DMS153 (cell line): Measurements from ENCODE around the gene HUNK.
"Not testable (repeated sequence)": the region's sequence is repeated elsewhere in the genome, so short reads cannot be mapped to it uniquely, and the experiment has no call there.

Experiments used
- DNase-seq: peaks from one replicate; lab custom pipeline; 2025; lab: John Stamatoyannopoulos, UW

Gene HUNK

DNA sequence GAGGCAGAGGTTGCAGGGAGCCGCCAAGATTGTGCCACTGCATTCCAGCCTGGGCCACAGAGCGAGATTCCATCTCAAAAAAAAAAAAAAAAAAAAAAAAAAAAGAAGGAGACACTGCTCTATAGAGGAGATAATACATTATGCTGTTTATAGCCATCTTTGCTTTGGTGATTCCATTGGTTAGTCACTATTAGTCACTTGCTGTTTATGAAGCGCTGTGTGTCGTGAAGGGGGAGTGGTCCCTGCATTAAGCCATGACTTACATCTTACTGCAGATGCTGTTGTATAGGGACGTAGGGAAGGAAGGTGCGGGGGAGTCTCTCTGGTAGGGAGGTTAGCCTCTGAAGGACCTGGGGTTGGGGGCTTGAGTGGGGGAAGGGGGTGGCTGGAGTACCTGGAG lies 48.3 kb downstream of the HUNK start:
- DNase-seq = no peak

DNA sequence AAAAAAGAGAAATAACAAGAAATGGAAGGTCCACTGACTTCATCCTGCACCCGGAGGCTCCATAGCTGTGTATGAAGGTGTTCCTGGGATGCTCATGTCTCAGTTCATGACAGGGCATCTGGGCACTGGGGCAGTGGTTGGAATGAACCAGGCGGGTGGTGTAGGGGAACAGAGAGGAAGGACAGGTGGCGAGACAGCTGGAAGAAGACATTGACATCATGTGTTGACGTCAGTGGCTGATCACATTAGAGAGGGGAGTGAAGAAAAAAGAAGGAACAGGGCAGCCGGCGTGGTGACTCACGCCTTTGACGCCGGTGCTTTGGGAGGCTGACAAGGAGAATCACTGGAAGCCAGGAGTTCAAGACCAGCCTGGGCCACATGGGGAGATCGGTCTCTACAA lies 50.1 kb downstream of the HUNK start:
- DNase-seq = no peak

- no peak for DNase-seq
Observed at GRCh38 chr21:31923756-31924155, 50.9 kb downstream of the HUNK start.

DNA sequence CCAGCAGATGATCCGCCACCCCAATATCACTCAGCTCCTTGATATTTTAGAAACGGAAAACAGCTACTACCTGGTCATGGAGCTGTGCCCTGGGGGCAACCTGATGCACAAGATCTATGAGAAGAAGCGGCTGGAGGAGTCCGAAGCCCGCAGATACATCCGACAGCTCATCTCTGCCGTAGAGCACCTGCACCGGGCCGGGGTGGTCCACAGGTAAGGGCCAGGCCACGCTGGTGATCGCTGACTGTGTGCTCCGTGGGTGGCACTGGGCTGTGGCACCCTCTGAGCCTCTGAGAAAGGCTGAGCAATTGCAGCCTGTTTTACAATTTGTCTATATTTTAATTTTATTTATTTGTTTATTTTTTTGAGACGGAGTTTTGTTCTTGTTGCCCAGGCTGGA lies 51.7 kb downstream of the HUNK start:
- no peak for DNase-seq

DNA sequence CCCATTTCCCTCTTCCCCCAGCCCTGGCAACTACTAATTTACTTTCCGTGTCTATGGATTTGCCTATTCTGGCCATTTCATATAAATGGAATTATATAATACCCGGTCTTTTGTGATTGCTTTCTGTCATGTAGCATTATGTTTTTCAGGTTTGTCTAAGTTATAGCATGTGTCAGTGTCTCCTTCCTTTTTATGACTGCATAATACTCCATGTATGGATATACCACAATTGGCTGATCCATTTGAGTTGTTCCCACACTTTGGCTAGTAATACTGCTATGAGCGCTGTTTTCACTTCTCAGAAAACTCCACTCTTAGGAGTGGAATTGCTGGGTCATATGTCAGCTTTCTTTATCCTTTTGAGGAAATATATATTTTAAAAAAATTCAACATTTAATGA lies 53.7 kb downstream of the HUNK start:
- DNase-seq = no peak

- DNase-seq = no peak
Observed at GRCh38 chr21:31927689-31928353, 55.0 kb downstream of the HUNK start.

DNA sequence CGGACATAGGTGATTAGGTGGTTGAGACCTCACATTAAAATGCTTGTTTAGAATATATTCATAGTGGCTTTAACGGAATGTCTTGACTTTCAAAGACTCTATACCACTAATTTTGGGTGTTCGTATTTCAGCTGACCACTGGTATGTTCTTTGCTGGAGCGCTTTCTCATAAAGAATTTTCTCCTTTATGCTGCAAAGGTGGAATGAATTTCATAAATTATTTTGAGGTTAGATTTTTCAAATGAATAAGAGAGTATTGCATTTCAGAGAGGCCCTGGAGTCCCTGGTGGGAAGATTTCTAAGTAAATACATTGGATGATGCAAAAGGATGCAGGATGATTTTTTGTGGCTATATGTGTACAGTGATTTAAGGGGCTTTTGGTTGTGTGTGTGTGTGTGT lies 55.8 kb downstream of the HUNK start:
- DNase-seq = no peak

DNA sequence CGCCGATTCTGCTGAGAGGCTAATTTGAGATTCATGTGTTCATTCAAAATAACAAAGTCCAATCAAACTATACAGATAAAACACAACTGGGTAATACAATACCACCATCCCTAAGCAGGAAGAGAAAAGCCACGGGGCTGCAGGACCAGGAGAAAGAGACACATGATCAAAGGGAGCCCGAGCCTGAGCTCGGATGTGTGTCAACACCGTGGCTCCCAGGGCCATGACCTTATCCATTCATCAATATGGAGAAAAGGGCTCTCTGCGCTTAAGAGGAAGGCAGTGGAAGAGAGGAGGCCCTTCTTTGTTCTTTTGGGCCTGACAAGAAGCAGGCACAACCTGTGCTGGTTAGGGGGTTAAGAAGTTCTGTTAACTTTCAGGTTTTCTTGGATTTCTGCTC lies 56.7 kb downstream of the HUNK start:
- peak; percentile 33 for DNase-seq

DNA sequence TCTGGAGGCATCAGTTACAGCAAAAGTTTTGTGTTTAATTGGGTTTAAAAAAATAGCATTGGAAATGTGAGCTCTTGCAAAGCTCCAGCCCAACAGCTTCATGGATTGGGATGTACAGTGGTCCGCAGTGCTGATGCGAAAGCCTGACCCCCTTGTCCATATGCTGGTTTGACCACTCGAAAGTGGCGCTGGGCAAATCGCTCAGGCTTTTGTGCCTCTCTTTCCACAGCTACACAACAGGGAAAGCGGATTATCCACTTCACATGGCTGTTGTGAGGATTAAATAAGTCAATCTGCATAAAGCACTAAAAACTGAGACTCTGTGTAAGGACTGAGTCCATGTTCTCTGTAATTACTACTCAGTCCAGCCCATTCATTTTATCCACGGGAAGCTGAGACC lies 57.2 kb downstream of the HUNK start:
- DNase-seq = no peak

DNA sequence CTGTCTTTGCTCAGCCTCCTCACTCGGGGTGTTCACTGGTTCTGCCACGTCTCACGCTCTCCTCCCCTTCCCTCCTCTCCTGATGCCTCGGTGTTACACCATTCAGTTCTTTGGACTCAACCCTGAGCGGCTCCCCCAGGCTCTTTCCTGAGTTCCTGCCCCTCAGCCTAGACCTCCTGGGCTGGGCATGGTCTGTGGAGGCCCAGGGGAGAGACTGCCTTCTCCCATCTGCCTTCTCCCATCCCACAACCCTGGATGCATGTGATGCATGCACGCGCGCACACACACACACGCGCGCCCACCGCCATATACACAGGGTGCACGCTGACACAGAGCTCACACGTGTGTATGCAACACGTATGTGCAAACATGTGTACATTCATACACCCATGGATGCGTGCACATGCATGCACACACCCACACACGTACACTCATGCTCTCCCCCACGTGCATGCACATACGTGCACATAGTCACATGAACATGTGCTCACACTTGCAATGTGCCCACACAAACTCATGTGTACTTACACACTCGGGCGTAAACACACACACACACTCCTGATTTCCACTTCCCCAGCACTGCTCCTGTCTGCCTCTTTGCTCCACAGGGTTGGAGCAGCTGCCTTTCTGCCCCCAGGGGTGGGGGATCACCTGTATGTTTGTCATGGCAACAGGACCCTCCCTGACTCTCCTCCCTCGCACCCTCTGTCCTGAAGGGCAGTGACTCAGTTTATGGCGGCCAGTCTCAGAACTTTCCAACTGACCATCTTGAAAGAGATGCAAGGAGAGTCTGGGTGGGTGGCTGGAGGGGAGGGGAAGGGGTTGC lies 59.0 kb downstream of the HUNK start:
- DNase-seq = no peak

DNA sequence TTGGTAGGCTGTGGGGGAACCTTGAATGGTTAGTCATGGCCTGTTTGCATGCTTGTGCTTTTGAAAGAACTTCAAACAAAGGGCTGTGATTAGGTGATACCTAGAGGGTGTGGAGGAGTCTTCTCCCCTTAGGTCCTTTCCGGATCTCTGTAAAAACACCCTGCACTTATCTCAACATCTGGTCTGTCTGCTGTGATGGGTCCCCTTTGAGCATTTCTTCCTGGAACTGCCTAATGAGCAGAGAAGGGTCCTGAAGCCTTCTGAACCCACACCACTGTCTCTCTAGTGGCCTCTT lies 59.6 kb downstream of the HUNK start:
- no peak for DNase-seq

GRCh38 chr21:31937303-31937702 lies 64.5 kb downstream of the HUNK start:
- no peak for DNase-seq

- no peak for DNase-seq
Observed at GRCh38 chr21:31938330-31939301, 65.8 kb downstream of the HUNK start.

DNA sequence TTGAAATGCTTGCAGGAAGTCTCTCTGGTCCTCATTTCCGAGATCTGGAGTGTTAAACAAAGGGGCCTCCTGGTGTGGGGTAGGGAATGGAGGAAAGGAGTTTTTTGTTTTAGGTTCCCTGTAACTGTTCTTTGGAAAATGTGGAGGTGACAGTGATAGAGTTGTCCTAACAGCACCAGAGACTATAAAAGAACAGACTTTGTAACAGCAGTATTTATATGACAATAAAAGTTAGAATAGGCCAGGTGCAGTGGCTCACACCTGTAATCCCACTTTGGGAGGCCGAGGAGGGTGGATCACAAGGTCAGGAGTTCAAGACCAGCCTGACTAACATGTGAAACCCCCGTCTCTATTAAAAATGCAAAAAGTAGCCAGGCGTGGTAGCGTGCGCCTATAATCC lies 68.9 kb downstream of the HUNK start:
- DNase-seq = no peak

- no peak for DNase-seq
Observed at GRCh38 chr21:31943561-31943960, 70.7 kb downstream of the HUNK start.

DNA sequence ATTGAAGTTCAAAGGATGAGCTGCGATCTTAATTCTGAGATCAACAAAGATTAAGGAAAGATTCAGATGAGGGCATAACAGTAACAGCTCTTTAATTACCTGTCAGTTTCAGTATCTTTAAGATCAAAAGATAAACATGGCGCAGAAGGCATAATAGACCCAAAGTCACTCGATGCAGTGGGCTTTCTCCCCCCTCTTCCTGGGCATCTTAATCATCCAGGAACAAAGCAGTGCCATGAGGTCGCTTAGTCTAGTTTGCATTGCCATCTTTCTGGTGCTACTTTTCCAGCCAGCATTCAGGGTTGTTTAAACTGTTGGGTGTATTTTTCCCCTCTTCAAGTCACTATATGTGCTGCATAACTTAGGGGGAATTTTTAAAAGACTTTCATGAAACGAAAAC lies 72.3 kb downstream of the HUNK start:
- no peak for DNase-seq

DNA sequence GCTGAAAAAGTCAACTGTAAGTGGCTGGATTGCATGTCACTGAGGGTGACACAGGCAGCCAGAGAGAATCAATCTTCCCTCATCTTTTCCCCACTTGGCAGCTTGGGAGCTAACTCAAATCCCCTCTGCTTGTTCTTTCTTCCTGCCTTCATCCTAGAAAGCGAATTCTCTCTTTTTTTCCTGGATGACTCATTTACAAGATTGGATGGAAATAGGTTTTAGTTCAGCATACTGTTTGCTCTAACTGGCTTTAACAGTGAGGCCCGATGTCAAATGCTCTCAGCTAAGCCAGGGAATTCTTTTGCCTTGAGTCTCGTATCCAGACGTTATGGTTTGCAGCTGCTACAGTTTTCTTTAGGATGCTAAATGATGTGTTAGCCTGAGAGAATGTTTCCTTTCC lies 72.7 kb downstream of the HUNK start:
- DNase-seq = no peak

GRCh38 chr21:31946231-31946630 lies 73.4 kb downstream of the HUNK start:
- no peak for DNase-seq

- DNase-seq = not testable (repeated sequence)
Observed at GRCh38 chr21:31946876-31947550, 74.2 kb downstream of the HUNK start.

DNA sequence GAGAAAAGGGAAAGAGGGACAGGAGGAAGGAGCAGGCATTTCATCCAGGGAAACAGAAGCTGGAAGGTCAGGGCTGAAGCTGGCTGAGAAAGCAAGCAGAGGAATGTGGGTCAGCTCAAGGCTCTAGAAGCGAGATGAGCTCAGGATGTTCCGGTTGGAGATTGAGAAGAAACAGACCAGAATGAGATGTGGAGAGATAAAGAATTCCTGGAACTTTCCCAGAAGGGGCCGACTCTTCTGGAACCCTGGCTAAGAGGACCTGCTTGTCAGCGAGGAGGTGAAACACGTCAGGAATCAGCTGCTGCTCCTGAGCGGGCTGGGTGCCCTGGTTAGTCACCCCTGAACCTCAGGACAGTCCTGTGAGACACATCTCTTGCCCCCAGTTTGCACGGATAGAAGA lies 75.9 kb downstream of the HUNK start:
- no peak for DNase-seq

GRCh38 chr21:31952828-31953227 lies 80.0 kb downstream of the HUNK start:
- DNase-seq = no peak

- no peak for DNase-seq
Observed at GRCh38 chr21:31957631-31958030, 84.8 kb downstream of the HUNK start.
